Progenitor cell of endocrine pancreas (in vitro differentiated cells): ENCODE data around the gene ABLIM1. TPM values are rescaled to one million over a fixed set of nuclear protein-coding genes. Genes with fewer than 3 reads are reported as not detected.

Experiments used
- DNase-seq: peaks from one replicate; pipeline ENCODE4 v3.0.0; 2021; ENCODE audit warnings: low spot score; ENCODE audit not compliant: unreplicated experiment
- H3K27ac Mint-ChIP-seq: 2 replicates; pipeline ENCODE4 v1.8.0; 2021; ENCODE audit warnings: mild to moderate bottlenecking, moderate library complexity, mixed read lengths
- H3K27me3 Mint-ChIP-seq: 2 replicates; pipeline ENCODE4 v1.8.0; 2021; ENCODE audit warnings: mixed read lengths
- H3K36me3 Mint-ChIP-seq: 2 replicates; pipeline ENCODE4 v1.8.0; 2022; ENCODE audit warnings: mixed read lengths; ENCODE audit not compliant: insufficient read depth
- H3K4me1 Mint-ChIP-seq: 2 replicates; pipeline ENCODE4 v1.8.0; 2021; ENCODE audit warnings: low read depth, mixed read lengths
- H3K4me3 Mint-ChIP-seq: 2 replicates; pipeline ENCODE4 v1.8.0; 2021; ENCODE audit warnings: low read depth, mild to moderate bottlenecking, moderate library complexity, mixed read lengths
- H3K9me3 Mint-ChIP-seq: 2 replicates; pipeline ENCODE4 v1.8.0; 2021; ENCODE audit warnings: low read depth, mixed read lengths
- CTCF ChIP-seq: fragments of 200-600 bp; sonication (generic); IDR thresholded peaks from one replicate; pipeline ENCODE4 v1.5.0; 2021; ENCODE audit warnings: antibody characterized with exemption, mild to moderate bottlenecking; ENCODE audit not compliant: unreplicated experiment
- total RNA-seq: library from RNA; stranded (reverse); gene quantifications from 2 replicates; pipeline ENCODE4 v1.2.1, GENCODE V29; 2021

ABLIM1 gene
- total RNA-seq, 1 donor from 2014 or later: 59.1 TPM

DNA sequence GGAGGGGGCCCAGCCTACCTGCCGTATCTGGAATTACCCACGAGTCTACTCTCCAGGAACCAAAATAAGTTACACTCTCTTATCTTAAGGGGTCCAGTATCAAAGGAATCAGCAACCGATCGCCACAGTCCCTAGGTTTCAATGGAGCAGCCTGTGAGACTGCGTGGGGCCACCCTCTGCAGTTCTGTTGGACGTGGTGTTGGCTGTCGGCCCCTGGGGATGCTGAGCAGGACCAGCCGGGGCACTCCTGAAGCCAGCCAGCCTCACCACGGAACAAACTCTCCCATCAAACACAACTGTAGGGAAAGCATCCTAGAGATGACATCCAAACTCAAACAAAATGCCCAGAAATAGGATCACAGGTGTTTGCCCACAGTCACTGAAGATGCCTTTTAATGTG is 25.5 kb upstream of the ABLIM1 start:
- Mint-ChIP-seq H3K4me1 (peaks cover 18% of the 10 kb centered on the region), H3K27ac (peak overlapping the region; percentile 13)

DNA sequence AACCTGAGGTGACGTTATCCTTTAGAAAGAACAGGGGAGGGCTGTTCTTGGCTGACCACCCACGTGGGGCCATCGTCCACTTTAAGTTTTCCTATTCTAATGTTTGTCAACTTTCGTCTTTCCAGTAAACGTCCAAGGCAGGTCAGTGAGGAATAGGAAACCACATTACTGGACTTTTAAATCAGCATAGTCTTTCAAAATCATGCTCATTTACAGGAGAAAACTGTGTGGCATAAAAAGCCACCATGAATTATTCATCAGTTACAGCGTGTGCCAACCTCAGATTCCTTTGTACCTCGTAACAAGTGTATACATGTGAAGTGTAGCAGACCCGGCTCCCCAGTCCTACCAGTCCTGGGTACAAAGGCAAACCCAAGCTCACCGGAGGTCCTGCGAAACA is 25.1 kb upstream of the ABLIM1 start:
- TF ChIP-seq CTCF: no peak
- Mint-ChIP-seq H3K4me1 (peaks cover 22% of the 10 kb centered on the region), H3K27me3 (peaks cover 77% of the 10 kb centered on the region), H3K4me3 (no peak overlapping the region), H3K36me3 (no peaks in the 10 kb centered on the region), H3K9me3 (no peaks in the 10 kb centered on the region), H3K27ac (no peak overlapping the region)
- no peak for DNase-seq

More for the DNA sequence above, 25.5 kb upstream of the ABLIM1 start:
- DNase-seq: no peak
- Mint-ChIP-seq H3K27me3 (peaks cover 74% of the 10 kb centered on the region), H3K36me3 (no peaks in the 10 kb centered on the region), H3K4me3 (no peak overlapping the region), H3K9me3 (no peaks in the 10 kb centered on the region)
- TF ChIP-seq CTCF: no peak

DNA sequence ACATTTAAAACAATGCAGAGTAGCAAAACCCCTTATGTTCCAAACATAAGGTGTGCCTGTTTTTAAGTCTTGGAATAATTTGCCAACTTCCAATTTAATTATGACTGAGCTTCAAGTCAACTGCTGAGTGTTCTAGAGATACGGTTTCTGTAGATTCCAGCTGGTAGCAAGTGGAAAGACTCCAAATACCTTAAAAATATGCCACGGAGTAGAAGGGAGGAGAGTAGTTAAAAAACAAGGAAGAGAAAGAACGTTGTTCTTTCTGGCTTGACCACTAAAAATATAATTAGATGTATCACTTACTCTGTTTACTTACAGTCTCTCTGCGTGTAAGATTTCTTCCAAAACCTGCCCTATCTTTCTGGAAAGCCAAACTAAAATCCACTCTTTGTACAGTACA is 24.5 kb upstream of the ABLIM1 start:
- no peak for TF ChIP-seq CTCF
- DNase-seq: no peak
- Mint-ChIP-seq H3K27ac (no peak overlapping the region), H3K36me3 (no peaks in the 10 kb centered on the region), H3K9me3 (no peaks in the 10 kb centered on the region), H3K27me3 (peaks cover 78% of the 10 kb centered on the region), H3K4me1 (peaks cover 26% of the 10 kb centered on the region), H3K4me3 (no peak overlapping the region)

GRCh38 chr10:114682121-114682520 is 24.0 kb upstream of the ABLIM1 start:
- Mint-ChIP-seq H3K4me1 (peaks cover 26% of the 10 kb centered on the region), H3K4me3 (no peak overlapping the region), H3K27ac (no peak overlapping the region), H3K27me3 (peaks cover 78% of the 10 kb centered on the region), H3K36me3 (no peaks in the 10 kb centered on the region), H3K9me3 (no peaks in the 10 kb centered on the region)
- TF ChIP-seq CTCF: no peak
- no peak for DNase-seq

GRCh38 chr10:114681542-114681941 is 23.5 kb upstream of the ABLIM1 start:
- H3K27me3 Mint-ChIP-seq: peaks cover 76% of the 10 kb centered on the region
- H3K9me3 Mint-ChIP-seq: no peaks in the 10 kb centered on the region
- H3K36me3 Mint-ChIP-seq: no peaks in the 10 kb centered on the region
- H3K4me1 Mint-ChIP-seq: peaks cover 26% of the 10 kb centered on the region
- DNase-seq: no peak
- no peak overlapping the region for H3K27ac Mint-ChIP-seq
- TF ChIP-seq CTCF: no peak
- no peak overlapping the region for H3K4me3 Mint-ChIP-seq
